A549 (cell line): ENCODE measurements around the gene KMO.

Experiments used
- CTCF ChIP-seq: fragments of >200 bp; sonication (Bioruptor Twin); formaldehyde crosslinking; IDR thresholded peaks from 3 replicates; pipeline ENCODE4 v1.5.1; 2016
- JUN ChIP-seq, 2 experiments: fragments of >200 bp; sonication (Bioruptor Twin); formaldehyde crosslinking; IDR thresholded peaks; 2 replicates in 1 of 2; 3 replicates in 1 of 2; pipeline ENCODE4 v1.6.1; 2016 to 2017
- NFE2L2 ChIP-seq: fragments of 150-350 bp; conservative IDR thresholded peaks from 2 replicates; pipeline ENCODE4 v1.6.1; 2014; ENCODE audit warnings: low read length
- PHF8 ChIP-seq: fragments of 200-600 bp; sonication (generic); IDR thresholded peaks from 2 replicates; pipeline ENCODE4 v1.6.1; 2016; ENCODE audit warnings: low read depth, mild to moderate bottlenecking, antibody characterized with exemption, moderate library complexity, borderline replicate concordance
- RAD21 ChIP-seq, 2 experiments: fragments of >200 bp in 1 of 2; sonication (Bioruptor Twin) in 1 of 2; formaldehyde crosslinking in 1 of 2; IDR thresholded peaks in 1 of 2; conservative IDR thresholded peaks in 1 of 2; 2 replicates in 1 of 2; 3 replicates in 1 of 2; pipeline ENCODE4 v1.6.1; 2012 to 2018; ENCODE audit warnings: inconsistent platforms in 1 of 2
- SMC3 ChIP-seq: fragments of >200 bp; sonication (Bioruptor Twin); formaldehyde crosslinking; IDR thresholded peaks from 3 replicates; pipeline ENCODE4 v1.6.1; 2018; ENCODE audit warnings: inconsistent platforms
- TF ChIP-seq, protein P1 (sequence below): fragments of >200 bp; sonication (Bioruptor Twin); formaldehyde crosslinking; IDR thresholded peaks from 3 replicates; pipeline ENCODE4 v1.6.1; 2016

GRCh38 chr1:241615043-241615974 is 83.1 kb downstream of the KMO start:
- TF ChIP-seq CTCF (no peak), RAD21 (conservative IDR thresholded peaks at IDR 0.05 in 1 of 2, IDR thresholded peaks at IDR 0.05 in 1 of 2) (no peak; a peak in 2 of 5 replicates), SMC3 (peak; percentile 21; the same call in 1 of the 3 replicates), PHF8 (no peak), JUN (IDR thresholded peaks at IDR 0.05) (peak; percentile 55 to 83; a peak in 2 of 5 replicates), NFE2L2 (no peak)
- TF ChIP-seq, protein P1, sequence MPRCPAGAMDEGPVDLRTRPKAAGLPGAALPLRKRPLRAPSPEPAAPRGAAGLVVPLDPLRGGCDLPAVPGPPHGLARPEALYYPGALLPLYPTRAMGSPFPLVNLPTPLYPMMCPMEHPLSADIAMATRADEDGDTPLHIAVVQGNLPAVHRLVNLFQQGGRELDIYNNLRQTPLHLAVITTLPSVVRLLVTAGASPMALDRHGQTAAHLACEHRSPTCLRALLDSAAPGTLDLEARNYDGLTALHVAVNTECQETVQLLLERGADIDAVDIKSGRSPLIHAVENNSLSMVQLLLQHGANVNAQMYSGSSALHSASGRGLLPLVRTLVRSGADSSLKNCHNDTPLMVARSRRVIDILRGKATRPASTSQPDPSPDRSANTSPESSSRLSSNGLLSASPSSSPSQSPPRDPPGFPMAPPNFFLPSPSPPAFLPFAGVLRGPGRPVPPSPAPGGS, result peak; percentile 44; the same call in 1 of the 3 replicates
